ENCODE results near the gene MOV10. TPM values are rescaled to one million over a fixed set of nuclear protein-coding genes. Genes with fewer than 3 reads are reported as not detected.

The MOV10 gene
- total and polyA plus RNA-seq, 2 donors (not counting 3 experiments of a cell fraction or from before 2014, with no cell fraction given): 97.1 to 113 TPM

DNA sequence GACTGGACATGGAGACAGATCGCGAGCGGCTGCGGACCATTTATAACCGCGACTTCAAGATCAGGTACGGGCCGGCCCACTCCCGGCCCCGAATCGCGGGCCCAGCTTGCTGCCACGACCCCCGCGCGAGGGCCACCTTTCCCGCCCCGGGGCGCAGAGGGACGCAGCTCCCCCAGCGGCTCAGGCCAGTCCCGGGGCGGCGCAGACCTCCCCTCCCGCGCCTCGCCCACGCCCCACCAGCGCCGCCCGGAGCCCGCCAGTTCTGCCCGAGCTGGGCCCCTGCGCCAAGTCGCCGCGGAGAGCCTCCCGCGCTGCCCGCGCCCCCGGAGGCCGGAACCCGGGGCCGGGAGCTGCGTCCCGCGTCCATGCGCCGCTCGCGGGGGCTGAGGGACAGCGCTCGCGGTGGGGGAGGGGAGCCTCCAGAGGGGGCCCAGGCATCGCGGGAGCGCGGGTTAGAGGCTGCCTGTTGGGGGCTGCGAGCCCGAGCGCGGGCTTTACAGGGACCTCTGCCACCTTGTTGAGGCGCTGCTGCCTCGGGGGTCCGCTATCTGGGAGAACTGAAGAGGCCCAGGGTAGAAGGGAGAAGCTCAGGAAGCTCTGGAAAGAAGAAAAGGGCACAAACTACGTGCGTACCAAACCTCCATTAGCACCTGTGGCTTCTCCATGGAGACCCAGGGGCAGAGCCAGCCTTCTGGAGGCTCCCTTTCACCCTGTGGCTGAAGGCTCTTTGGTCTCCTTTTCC is 698 bp downstream of the MOV10 start:
- Histone ChIP-seq H3K9ac (replicated peaks; ENCODE audit: extremely low read depth, insufficient read depth, low read length) (peak overlapping the region; percentile 78), H3K4me3 (replicated peaks in 1 of 3; ENCODE audit: insufficient read depth in 1 of 3, low read depth in 1 of 3, low read length in 3 of 3) (peak overlapping the region; percentile 67 to 88 (median 82)), H3K27ac (ENCODE audit: insufficient read depth, low read depth, low read length) (peak overlapping the region; percentile 69), H3K27me3 (ENCODE audit: control insufficient read depth in 2 of 2, insufficient read depth in 2 of 2, low read length in 2 of 2) (no peaks in the 10 kb centered on the region), H3K79me2 (ENCODE audit: control insufficient read depth, insufficient read depth, low read length) (peaks cover 20% of the 10 kb centered on the region), H3K9me3 (replicated peaks; ENCODE audit: control insufficient read depth, insufficient read depth, low read length) (no peaks in the 10 kb centered on the region), H3K9me1 (replicated peaks; ENCODE audit: control insufficient read depth, extremely low read depth, insufficient read depth, low read length) (no peaks in the 10 kb centered on the region), H3K4me2 (ENCODE audit: insufficient read depth, low read length) (peak overlapping the region; percentile 90), H3K36me3 (ENCODE audit: control insufficient read depth in 2 of 2, extremely low read depth in 1 of 2, insufficient read depth in 2 of 2, low read length in 2 of 2) (peaks cover 0 to 11% of the 10 kb centered on the region in 2 experiments), H3K4me1 (ENCODE audit: control insufficient read depth, extremely low read depth, insufficient read depth, low read length) (peaks cover 21% of the 10 kb centered on the region), H4K20me1 (replicated peaks; ENCODE audit: control insufficient read depth, extremely low read depth, insufficient read depth, low read length) (peaks cover 2% of the 10 kb centered on the region), H2AFZ (ENCODE audit: low read depth, low read length) (peak overlapping the region; percentile 74)
- CTCF ChIA-PET: interaction anchor here (0.7 to 5.5 kb wide), 17 partner anchors 14 to 285 kb away, joined by 3 to 57 read pairs (median 15); partner anchors contain the start of genes PPM1J and RHOC
- DNase-seq (ENCODE audit: low read depth, low spot score): peak; percentile 60
- intact Hi-C loops (cut with micrococcal nuclease) (loop anchor here (1.0 to 2.0 kb wide), 6 partner anchors 25 to 284 kb away; partner anchors contain the start of genes CAPZA1 and ST7L), dilution Hi-C loops (cut with MboI; ENCODE audit: extremely low pct_ligation_motif_present, low sequenced_read_pairs) (no loop called here)
- POLR2A ChIA-PET: interaction anchor here (0.7 to 3.6 kb wide), 5 partner anchors 25 to 279 kb away, joined by 3 to 19 read pairs (median 3); partner anchors contain the start of gene CTTNBP2NL
- TF ChIP-seq CTCF (IDR thresholded peaks at IDR 0.05; ENCODE audit: extremely low read depth in 1 of 2, insufficient read depth in 1 of 2, low read depth in 1 of 2, low read length in 2 of 2) (peak; percentile 6 to 10), POLR2AphosphoS5 (IDR thresholded peaks at IDR 0.05; ENCODE audit: insufficient read depth, low read depth, low read length) (peak; percentile 11), GATA2 (IDR thresholded peaks at IDR 0.05; ENCODE audit: insufficient read depth, insufficient read length, low read depth, low read length) (no peak)
- BruUV-seq (replicated peaks): no TSS peak
- FAIRE-seq: peak; percentile 33
